GM13976 (cell line): Measurements from ENCODE around the gene STUM.
"Not testable (repeated sequence)": the region's sequence is repeated elsewhere in the genome, so short reads cannot be mapped to it uniquely, and the experiment has no call there.

ENCODE experiments used
- DNase-seq: peaks from one replicate; pipeline ENCODE4 v3.0.0; 2012; ENCODE audit warnings: low spot score
- CTCF ChIP-seq: IDR thresholded peaks from 2 replicates; pipeline ENCODE4 v1.5.1; 2012; ENCODE audit warnings: borderline replicate concordance, mild to moderate bottlenecking; ENCODE audit not compliant: insufficient read depth; ENCODE audit errors: extremely low read depth, missing control alignments, control extremely low read depth
- in situ Hi-C: fragments of 300-500 bp; cut with MboI; formaldehyde crosslinking; loops from one replicate; pipeline ENCODE4 v1.12.0; 2022; ENCODE audit warnings: low sequenced_read_pairs, mixed read lengths, inconsistent platforms; ENCODE audit not compliant: unreplicated experiment

The STUM gene

GRCh38 chr1:226610671-226611070, 62.1 kb downstream of the STUM start:
- in situ Hi-C loops: no loop called here
- no peak for DNase-seq
- no peak for TF ChIP-seq CTCF

- no peak for DNase-seq
- no peak for TF ChIP-seq CTCF
- in situ Hi-C loops: no loop called here
Measured at GRCh38 chr1:226611301-226611700, 62.7 kb downstream of the STUM start.

GRCh38 chr1:226611980-226612379, 63.4 kb downstream of the STUM start:
- DNase-seq, in situ Hi-C loops: not testable (repeated sequence)

- TF ChIP-seq CTCF: no peak
- in situ Hi-C loops: no loop called here
- no peak for DNase-seq
Measured at GRCh38 chr1:226615876-226616275, 67.3 kb downstream of the STUM start.

- in situ Hi-C loops: no loop called here
- DNase-seq: no peak
- TF ChIP-seq CTCF: no peak
Measured at GRCh38 chr1:226616636-226617035, 68.1 kb downstream of the STUM start.

GRCh38 chr1:226617109-226617508, 68.5 kb downstream of the STUM start:
- no peak for DNase-seq
- in situ Hi-C loops: no loop called here
- TF ChIP-seq CTCF: no peak

- not testable (repeated sequence) for DNase-seq
Measured at GRCh38 chr1:226617719-226618118, 69.2 kb downstream of the STUM start.

GRCh38 chr1:226618380-226618779, 69.8 kb downstream of the STUM start:
- in situ Hi-C loops: no loop called here
- DNase-seq: no peak
- TF ChIP-seq CTCF: no peak

More at GRCh38 chr1:226617719-226618118, 69.2 kb downstream of the STUM start:
- in situ Hi-C loops: not testable (repeated sequence)
